ENCODE measurements around the gene PREB.

DNA sequence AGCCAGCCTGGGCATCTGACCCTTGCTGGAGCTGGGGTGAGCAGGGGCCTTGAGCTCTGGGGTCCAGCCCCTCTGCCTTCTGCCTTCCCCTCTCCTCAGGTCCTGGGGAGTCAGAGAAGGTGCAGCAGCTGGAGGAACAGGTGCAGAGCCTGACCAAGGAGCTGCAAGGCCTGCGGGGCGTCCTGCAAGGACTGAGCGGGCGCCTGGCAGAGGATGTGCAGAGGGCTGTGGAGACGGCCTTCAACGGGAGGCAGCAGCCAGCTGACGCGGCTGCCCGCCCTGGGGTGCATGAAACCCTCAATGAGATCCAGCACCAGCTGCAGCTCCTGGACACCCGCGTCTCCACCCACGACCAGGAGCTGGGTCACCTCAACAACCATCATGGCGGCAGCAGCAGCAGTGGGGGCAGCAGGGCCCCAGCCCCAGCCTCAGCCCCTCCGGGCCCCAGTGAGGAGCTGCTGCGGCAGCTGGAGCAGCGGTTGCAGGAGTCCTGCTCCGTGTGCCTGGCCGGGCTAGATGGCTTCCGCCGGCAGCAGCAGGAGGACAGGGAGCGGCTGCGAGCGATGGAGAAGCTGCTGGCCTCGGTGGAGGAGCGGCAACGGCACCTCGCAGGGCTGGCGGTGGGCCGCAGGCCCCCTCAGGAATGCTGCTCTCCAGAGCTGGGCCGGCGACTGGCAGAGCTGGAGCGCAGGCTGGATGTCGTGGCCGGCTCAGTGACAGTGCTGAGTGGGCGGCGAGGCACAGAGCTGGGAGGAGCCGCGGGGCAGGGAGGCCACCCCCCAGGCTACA is 52.3 kb downstream of the PREB start:
- TF ChIP-seq POLR2A (IDR thresholded peaks at IDR 0.05) (no peak), CTCF (IDR thresholded peaks at IDR 0.05) (no peak)
